Measurements from ENCODE around the gene LINGO3. TPM values are rescaled to one million over a fixed set of nuclear protein-coding genes. Genes with fewer than 3 reads are reported as not detected.
A peak's percentile ranks its signal among the peaks of the same experiment; 100 is the strongest.

The LINGO3 gene
- total and polyA plus RNA-seq, 2 donors (not counting 1 experiment from before 2014, with no cell fraction given): 1.1 to 3.9 TPM

GRCh38 chr19:2294687-2295335 is 13.1 kb downstream of the LINGO3 start:
- Histone ChIP-seq H3K9me3 (ENCODE audit: control extremely low read depth in 1 of 3, control insufficient read depth in 2 of 3, insufficient read depth in 1 of 3, low read length in 2 of 3) (peaks cover 0 to 3% (median 0%) of the 10 kb centered on the region in 3 donors), H3K79me2 (ENCODE audit: control insufficient read depth, insufficient read depth, low read length) (peaks cover 58% of the 10 kb centered on the region), H4K20me1 (ENCODE audit: control insufficient read depth, insufficient read depth, low read length, poor library complexity, severe bottlenecking) (peaks cover 52% of the 10 kb centered on the region), H3K9ac (ENCODE audit: low read length) (peak overlapping the region; percentile 23), H3K4me2 (replicated peaks; ENCODE audit: low read depth, low read length, poor library complexity, severe bottlenecking) (peak overlapping the region; percentile 72), H3K27me3 (replicated peaks in 1 of 4; ENCODE audit: control extremely low read depth in 1 of 4, control insufficient read depth in 3 of 4, insufficient read depth in 4 of 4, low read length in 3 of 4) (no peaks in the 10 kb centered on the region), H2AFZ (ENCODE audit: insufficient read depth, low read depth, low read length, poor library complexity, severe bottlenecking) (no peak overlapping the region), H3K36me3 (replicated peaks in 1 of 2; ENCODE audit: control extremely low read depth in 1 of 2, control insufficient read depth in 1 of 2, extremely low read depth in 1 of 2, insufficient read depth in 2 of 2, low read length in 1 of 2) (peaks cover 0 to 23% of the 10 kb centered on the region in 2 experiments), H3K4me1 (ENCODE audit: control insufficient read depth in 2 of 2, insufficient read depth in 2 of 2, low read length in 2 of 2) (peaks cover 27 to 61% of the 10 kb centered on the region in 2 donors), H3K4me3 (ENCODE audit: control extremely low read depth in 1 of 5, extremely low read depth in 1 of 5, insufficient read depth in 1 of 5, low read depth in 2 of 5, low read length in 4 of 5) (peak overlapping the region in 1 of 5 experiments; percentile 9), H3K27ac (ENCODE audit: low read length in 2 of 2) (peak overlapping the region in 1 of 2 donors; percentile 55)
- POLR2A ChIA-PET: interaction anchor here (0.8 to 2.3 kb wide), 12 partner anchors 7 to 99 kb away, joined by 3 to 8 read pairs (median 3); partner anchors contain the start of genes LINGO3 and PEAK3
- DNase-seq: no peak
- CTCF ChIA-PET: interaction anchor here (1.0 to 3.7 kb wide), 7 partner anchors 10 to 342 kb away, joined by 3 to 22 read pairs (median 4); no protein-coding TSS in a partner anchor
- intact Hi-C loops (cut with micrococcal nuclease): no loop called here
- peak overlapping the region; percentile 81 for H3K4me3 Mint-ChIP-seq
- no peaks in the 10 kb centered on the region for H3K27me3 Mint-ChIP-seq
- TF ChIP-seq EZH2 (IDR thresholded peaks at IDR 0.05; ENCODE audit: borderline replicate concordance, insufficient read depth, low read depth, low read length, poor library complexity, severe bottlenecking) (no peak), CTCF (IDR thresholded peaks at IDR 0.05) (no peak)
- H3K27ac Mint-ChIP-seq: peak overlapping the region; percentile 64
- H3K4me1 Mint-ChIP-seq: peaks cover 38% of the 10 kb centered on the region
- ATAC-seq (ENCODE audit: low read depth): no peak
- 47% methylated on average over 26 of the region's 26 CpGs for WGBS (ENCODE audit: insufficient coverage)
- no peaks in the 10 kb centered on the region for H3K9me3 Mint-ChIP-seq (ENCODE audit: insufficient read depth)
